Panc1 (cell line): ENCODE results near the gene CFAP410.

Experiments used
- CTCF ChIP-seq: fragments of 450-650 bp; IDR thresholded peaks from 2 replicates; pipeline ENCODE4 v1.5.1; 2017; ENCODE audit warnings: mild to moderate bottlenecking
- POLR2AphosphoS5 ChIP-seq: IDR thresholded peaks from 2 replicates; pipeline ENCODE4 v1.6.1; 2012; ENCODE audit warnings: mild to moderate bottlenecking, low read depth, low read length, moderate library complexity
- REST ChIP-seq, 2 experiments: IDR thresholded peaks; 2 replicates each; pipeline ENCODE4 v1.6.1; 2011 to 2012; ENCODE audit warnings: low read depth in 2 of 2, control low read depth in 1 of 2, low read length in 1 of 2, mild to moderate bottlenecking in 1 of 2, moderate library complexity in 1 of 2; ENCODE audit not compliant: insufficient read depth in 1 of 2

GRCh38 chr21:44305691-44306090, 33.5 kb downstream of the CFAP410 start:
- TF ChIP-seq CTCF (no peak), REST (IDR thresholded peaks at IDR 0.05; ENCODE audit: insufficient read depth in 1 of 2, low read depth in 2 of 2, low read length in 1 of 2) (no peak), POLR2AphosphoS5 (no peak)
